ENCODE measurements around the gene SLC17A9.

DNA sequence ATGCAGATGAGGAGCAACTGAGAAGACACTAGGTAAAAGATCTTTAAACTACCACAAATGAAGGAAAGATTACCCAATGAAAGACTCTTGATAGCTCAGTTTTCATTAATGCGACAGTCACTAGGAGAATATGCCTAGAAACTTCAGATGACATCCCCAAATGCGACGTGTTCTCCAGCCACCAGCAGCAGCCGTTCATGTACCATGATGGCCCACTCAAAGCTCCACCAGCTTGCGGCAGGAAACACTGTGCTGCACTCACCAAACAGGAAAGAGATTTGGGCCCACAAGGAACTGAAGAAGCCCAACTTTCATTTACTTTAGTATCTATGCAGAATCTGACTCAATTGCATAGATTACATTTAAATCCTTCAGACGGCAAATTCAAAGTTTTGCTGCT lies 33.7 kb upstream of the SLC17A9 start:
- no peak for TF ChIP-seq POLR2A (IDR thresholded peaks at IDR 0.05; ENCODE audit: low read length)
- TF ChIP-seq GATA1 (IDR thresholded peaks at IDR 0.05; ENCODE audit: low read depth, low read length): no peak
